Fibroblast of lung (primary cell): ENCODE data around the gene ZDHHC12.

Source experiments
- CTCF ChIP-seq, 2 donors: IDR thresholded peaks in 1 of 2; conservative IDR thresholded peaks in 1 of 2; 1 replicate in 1 of 2; 2 replicates in 1 of 2; pipeline ENCODE4 v1.5.1; 2011 to 2012; ENCODE audit warnings: low read length in 2 of 2, control low read depth in 1 of 2, inconsistent platforms in 1 of 2, low read depth in 1 of 2, mild to moderate bottlenecking in 1 of 2
- EZH2 ChIP-seq: IDR thresholded peaks from 2 replicates; pipeline ENCODE4 v1.5.1; 2012; ENCODE audit warnings: low read length, control low read depth, mild to moderate bottlenecking; ENCODE audit errors: missing control alignments

DNA sequence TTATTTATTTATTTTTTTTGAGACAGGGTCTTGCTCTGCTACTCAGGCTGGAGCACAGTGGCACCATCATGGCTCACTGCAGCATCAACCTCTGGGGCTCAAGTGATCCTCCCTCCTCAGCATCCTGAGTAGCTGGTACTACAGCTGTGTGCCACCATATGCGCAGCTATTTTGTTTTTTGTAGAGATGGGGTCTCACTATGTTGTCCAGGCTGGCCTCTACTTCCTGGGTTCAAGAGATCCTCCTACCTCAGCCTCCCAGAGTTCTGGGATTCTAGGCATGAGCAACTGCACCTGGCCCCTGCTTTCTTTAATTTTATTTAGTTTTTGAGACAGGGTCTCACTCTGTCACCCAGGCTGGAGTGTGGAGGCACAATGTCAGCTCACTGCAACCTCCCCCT, 19.5 kb upstream of the ZDHHC12 start:
- no peak for TF ChIP-seq CTCF (conservative IDR thresholded peaks at IDR 0.05 in 1 of 2, IDR thresholded peaks at IDR 0.05 in 1 of 2; ENCODE audit: low read depth in 1 of 2, low read length in 2 of 2)
- no peak for TF ChIP-seq EZH2
